HG02885 (cell line): ENCODE measurements around the gene ZNF423.
A peak's percentile ranks its signal among the peaks of the same experiment; 100 is the strongest.
"Not testable (repeated sequence)": the region's sequence is repeated elsewhere in the genome, so short reads cannot be mapped to it uniquely, and the experiment has no call there.

Experiments used
- ATAC-seq: cut with Tn5 transposase; IDR thresholded peaks from one replicate; pipeline ENCODE4 v1.9.1; 2021; ENCODE audit warnings: mild to moderate bottlenecking; ENCODE audit not compliant: unreplicated experiment, poor library complexity

The ZNF423 gene

GRCh38 chr16:49874613-49875237 lies 18.8 kb upstream of the ZNF423 start:
- no peak for ATAC-seq

GRCh38 chr16:49871824-49872223 lies 15.9 kb upstream of the ZNF423 start:
- not testable (repeated sequence) for ATAC-seq

GRCh38 chr16:49869731-49870130 lies 13.8 kb upstream of the ZNF423 start:
- ATAC-seq: no peak

GRCh38 chr16:49867796-49868668 lies 12.1 kb upstream of the ZNF423 start:
- no peak for ATAC-seq

- no peak for ATAC-seq
Observed at GRCh38 chr16:49867234-49867633, 11.3 kb upstream of the ZNF423 start.

GRCh38 chr16:49866595-49867071 lies 10.7 kb upstream of the ZNF423 start:
- no peak for ATAC-seq

- no peak for ATAC-seq
Observed at GRCh38 chr16:49862694-49863093, 6.8 kb upstream of the ZNF423 start.

- no peak for ATAC-seq
Observed at GRCh38 chr16:49861299-49861698, 5.4 kb upstream of the ZNF423 start.

- ATAC-seq: no peak
Observed at GRCh38 chr16:49860593-49860992, 4.7 kb upstream of the ZNF423 start.

GRCh38 chr16:49859125-49859811 lies 3.4 kb upstream of the ZNF423 start:
- ATAC-seq: no peak

GRCh38 chr16:49858200-49859124 lies 2.5 kb upstream of the ZNF423 start:
- no peak for ATAC-seq

GRCh38 chr16:49857423-49858181 lies 1.7 kb upstream of the ZNF423 start:
- ATAC-seq: no peak

- ATAC-seq: no peak
Observed at GRCh38 chr16:49856672-49857330, 889 bp upstream of the ZNF423 start.

- peak; percentile 61 for ATAC-seq
Observed at GRCh38 chr16:49855280-49855821, 561 bp downstream of the ZNF423 start.

GRCh38 chr16:49854796-49855203 lies 1.1 kb downstream of the ZNF423 start:
- peak; percentile 27 for ATAC-seq

- ATAC-seq: no peak
Observed at GRCh38 chr16:49854188-49854795, 1.6 kb downstream of the ZNF423 start.

- ATAC-seq: no peak
Observed at GRCh38 chr16:49852279-49852678, 3.6 kb downstream of the ZNF423 start.

GRCh38 chr16:49851468-49851787 lies 4.5 kb downstream of the ZNF423 start:
- ATAC-seq: no peak
